ENCODE data around the gene AFF1.

AFF1 gene

DNA sequence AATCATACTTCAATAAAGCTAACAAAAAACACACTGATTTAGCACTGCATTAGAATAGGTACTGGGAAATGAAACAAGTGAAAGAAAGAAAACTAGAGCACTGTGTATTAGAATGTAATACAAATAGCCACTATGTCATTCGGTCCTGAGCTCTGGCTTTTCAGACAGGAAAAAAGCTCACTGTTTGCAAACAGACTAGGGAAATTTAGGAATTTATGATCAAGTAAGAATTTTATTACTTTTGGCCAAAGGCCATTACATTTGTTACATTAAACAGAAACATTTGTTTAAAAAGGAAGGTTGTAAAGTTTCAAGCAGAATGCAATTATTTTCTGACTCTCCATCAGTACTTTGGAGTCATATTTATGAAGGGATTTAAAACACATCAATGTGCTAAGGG lies 216.9 kb downstream of the AFF1 start:
- no peak for DNase-seq (ENCODE audit: low spot score)

DNA sequence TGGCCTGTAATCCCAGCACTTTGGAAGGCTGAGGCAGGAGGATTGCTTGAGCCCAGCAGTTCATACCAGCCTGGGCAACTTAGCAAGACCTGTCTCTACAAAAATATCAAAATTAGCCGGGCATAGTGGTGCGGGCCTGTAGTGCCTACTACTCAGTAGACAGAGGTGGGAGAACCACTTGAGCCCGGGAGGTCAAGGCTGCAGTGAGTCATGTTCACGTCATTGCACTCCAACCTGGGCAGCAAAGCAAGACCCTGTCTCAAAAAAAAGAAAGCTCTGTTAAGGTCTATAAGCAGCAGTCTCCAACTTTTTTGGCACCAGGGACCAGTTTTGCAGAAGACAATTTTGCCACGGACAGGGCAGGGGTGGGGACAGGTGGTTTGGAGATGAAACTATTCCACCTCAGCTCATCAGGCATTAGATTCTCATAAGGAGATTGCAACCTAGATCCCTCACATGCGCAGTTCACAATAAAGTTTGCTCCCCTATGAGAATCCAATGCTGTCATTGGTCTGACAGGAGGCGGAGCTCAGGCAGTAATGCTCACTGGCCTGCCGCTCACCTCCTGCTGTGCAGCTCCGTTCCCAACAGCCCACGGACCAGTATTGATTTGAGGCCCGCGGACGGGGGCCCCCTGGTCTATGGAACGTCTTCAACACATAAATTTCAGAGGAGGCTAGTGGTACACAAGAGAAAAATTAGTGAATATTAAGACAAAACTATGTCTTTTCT lies 217.7 kb downstream of the AFF1 start:
- DNase-seq (ENCODE audit: low spot score): no peak

DNA sequence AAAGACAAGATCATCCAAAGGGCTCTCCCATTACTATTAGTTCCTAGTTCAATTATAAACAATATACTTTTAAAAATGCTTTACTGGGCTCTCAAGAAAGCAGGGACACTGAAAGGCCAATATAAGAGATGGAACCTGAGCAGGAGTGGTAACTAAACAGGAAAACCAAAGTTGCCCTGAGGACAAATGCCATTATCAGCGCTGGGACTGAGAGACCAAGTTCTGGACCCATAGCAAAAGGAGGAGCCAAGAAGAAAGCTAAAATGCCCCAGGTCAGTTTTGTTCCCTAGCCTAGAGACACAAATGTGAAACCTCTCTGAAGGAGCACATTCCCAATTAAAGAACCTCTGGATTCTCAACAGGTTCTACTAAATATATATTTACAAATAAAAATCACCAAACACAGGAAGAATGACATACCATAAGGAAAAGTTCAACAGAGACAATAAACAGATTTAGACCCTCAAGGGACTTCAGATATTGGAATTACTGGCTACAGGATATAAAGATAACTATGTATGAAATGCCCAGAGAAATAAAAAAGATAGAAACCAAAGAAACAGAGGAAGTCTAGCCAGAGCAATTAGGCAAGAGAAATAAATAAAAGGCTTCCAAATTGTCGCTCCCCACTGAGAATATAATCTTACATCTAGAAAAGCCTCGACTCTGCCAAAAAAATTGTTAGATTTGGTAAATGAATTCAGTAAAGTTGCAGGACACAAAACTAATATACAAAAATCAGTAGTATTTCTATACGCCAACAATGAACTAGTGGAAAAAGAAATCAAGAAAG lies 218.5 kb downstream of the AFF1 start:
- no peak for DNase-seq (ENCODE audit: low spot score)

- no peak for DNase-seq (ENCODE audit: low spot score)
These were observed 231.1 kb downstream of the AFF1 start for GRCh38 chr4:87165892-87166291.

GRCh38 chr4:87166296-87166854 lies 231.6 kb downstream of the AFF1 start:
- no peak for DNase-seq (ENCODE audit: low spot score)

GRCh38 chr4:87171944-87172343 lies 237.1 kb downstream of the AFF1 start:
- DNase-seq (ENCODE audit: low spot score): no peak

GRCh38 chr4:87174672-87175071 lies 239.9 kb downstream of the AFF1 start:
- DNase-seq (ENCODE audit: low spot score): no peak

DNA sequence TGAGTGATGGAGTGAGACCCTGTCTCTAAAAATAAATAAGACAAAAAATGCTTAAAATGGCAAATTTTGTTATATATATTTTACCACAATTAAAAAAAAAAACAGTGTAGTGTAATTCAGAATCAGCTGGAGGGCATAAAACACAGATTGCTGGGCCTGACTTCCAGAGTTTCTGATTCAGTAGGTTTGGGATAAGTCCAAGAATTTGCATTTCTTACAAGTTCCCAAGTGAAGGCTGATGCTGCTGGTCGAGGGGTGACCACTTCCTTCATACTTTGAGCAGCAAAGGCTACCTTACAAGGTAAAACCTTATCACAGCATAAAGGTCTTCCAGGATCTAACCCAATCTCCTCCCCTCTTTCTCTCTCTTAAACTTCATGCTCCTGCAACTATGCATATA lies 244.9 kb downstream of the AFF1 start:
- no peak for DNase-seq (ENCODE audit: low spot score)

DNA sequence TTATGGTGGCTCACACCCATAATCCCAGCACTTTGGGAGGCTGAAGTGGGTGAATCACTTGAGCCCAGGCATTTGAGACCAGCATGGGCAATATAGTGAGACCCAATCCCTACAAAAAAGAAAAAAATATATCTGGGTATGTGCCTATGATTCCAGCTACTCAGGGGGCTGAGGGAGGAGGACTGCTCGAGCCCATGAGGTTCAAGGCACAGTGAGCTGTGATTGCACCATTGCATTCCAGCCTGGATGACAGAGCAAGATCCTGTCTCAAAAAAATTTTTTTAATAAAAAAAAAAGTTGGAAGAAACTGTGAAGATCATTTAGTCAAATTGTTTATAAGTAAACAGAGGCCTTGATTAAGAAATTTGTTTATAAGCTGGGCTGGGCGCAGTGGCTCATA lies 246.0 kb downstream of the AFF1 start:
- no peak for DNase-seq (ENCODE audit: low spot score)

GRCh38 chr4:87185146-87185870 lies 250.5 kb downstream of the AFF1 start:
- DNase-seq (ENCODE audit: low spot score): no peak

GRCh38 chr4:87188048-87188447 lies 253.2 kb downstream of the AFF1 start:
- no peak for DNase-seq (ENCODE audit: low spot score)

DNA sequence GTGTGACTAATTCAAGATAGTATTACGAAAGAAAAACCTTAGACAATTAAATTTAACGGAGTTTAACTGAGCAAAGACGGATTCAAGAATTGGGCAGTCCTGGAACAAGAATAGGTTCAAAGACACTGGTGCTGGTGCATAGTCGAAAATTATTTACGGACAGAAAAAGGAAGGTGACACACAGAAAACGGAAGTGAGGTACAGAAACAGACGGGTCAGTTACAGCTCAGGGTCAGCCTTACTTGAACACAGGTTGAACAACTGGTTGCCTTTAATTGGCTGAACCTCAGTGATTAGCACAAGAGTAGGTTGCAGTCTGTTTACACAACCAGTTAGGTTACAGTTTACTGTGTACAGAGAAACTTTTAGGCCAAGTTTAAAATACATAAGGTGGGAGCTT lies 254.1 kb downstream of the AFF1 start:
- no peak for DNase-seq (ENCODE audit: low spot score)
